Measurements from ENCODE around the gene EML6.

The EML6 gene

DNA sequence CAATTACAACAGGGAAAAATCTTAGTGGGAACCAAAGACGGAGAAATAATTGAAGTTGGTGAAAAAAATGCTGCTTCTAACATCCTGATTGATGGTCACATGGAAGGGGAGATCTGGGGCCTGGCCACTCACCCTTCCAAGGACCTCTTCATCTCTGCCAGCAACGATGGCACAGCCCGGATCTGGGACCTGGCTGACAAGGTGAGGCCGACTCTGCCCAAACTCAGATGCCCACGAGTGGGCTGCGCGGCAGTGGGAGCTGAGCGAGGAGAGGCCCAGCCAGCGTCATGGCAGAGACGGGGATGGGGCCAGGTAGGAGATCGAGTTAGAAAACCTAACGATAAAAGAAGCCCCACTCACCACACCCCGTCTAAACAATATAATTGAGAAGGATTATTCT lies 239.0 kb downstream of the EML6 start:
- DNase-seq (ENCODE audit: low read depth in 1 of 2, low spot score in 1 of 2) = no peak

- DNase-seq (ENCODE audit: low read depth in 1 of 2, low spot score in 1 of 2) = no peak
Observed at GRCh38 chr2:54962935-54963440, 239.5 kb downstream of the EML6 start.

GRCh38 chr2:54963476-54963875 lies 240.0 kb downstream of the EML6 start:
- no peak for DNase-seq (ENCODE audit: low read depth in 1 of 2, low spot score in 1 of 2)

DNA sequence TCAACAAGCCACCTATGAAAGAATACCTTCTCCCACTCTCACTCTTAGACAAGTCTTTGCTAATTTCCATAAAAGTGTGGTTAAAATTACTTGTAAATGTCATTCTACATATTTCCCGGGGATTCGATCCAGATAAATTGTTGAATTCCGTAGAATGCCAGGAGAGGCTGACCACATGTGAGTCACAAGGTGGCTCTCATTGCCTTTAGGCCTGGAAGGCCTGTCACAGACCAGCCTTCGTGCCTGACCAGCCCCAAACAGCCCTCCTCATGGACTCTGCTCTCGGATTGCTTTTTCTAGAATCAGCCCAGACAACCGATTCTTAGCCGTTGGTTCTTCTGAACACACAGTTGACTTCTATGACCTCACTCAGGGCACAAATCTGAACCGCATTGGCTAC lies 240.8 kb downstream of the EML6 start:
- no peak for DNase-seq (ENCODE audit: low read depth in 1 of 2, low spot score in 1 of 2)

DNA sequence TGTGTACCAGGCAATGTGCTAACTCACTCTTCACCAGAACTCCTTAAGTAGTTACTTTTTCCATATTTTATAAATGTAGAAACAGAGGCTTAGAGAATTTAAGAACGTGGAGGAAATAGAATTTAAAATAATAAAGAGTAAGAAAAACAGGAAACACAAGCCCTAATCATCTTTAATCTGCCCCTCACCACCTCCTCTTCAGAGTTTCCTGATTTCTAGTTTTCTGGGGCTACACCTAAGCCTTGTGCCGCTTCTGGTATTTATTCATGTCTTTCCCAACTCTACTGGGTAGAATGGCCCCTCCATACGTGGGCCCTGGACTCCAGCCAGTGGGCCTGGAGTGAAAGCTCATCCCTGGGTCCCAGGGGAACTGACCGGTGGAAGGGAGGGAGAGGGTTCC lies 241.4 kb downstream of the EML6 start:
- DNase-seq (ENCODE audit: low read depth in 1 of 2, low spot score in 1 of 2) = no peak

- DNase-seq (ENCODE audit: low read depth in 1 of 2, low spot score in 1 of 2) = no peak
Observed at GRCh38 chr2:54965425-54965824, 242.0 kb downstream of the EML6 start.

DNA sequence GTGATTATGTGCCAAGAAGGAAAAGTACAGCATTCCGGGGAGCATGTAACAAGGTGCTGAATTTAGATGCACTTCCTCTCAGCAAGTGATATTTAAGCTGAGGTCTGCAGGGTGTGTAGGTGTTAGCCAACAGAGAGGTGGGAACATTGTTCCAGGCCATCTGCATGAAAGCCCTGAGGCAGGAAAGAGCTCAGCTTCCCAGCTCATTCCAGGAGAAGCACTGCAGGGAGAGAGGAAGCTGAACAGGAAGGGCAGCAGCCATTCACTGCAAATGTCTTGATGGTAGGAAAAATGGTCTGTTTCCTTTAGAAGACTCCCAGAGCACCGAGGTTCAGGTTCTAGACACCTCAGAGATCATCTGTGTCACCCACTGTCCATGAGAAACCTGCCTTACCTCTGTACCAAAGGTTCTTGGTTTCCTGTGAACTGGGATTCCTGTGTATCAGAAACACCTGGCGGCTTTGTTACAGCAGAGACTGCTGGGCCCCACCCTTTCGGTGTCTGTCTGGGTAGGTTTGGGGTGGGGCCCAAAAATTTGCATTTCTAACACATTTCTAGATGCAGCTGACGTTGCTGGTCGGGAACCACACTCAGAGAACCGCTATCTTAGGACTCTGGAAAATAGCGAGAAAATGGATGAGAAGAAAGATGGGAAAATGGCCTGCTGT lies 242.8 kb downstream of the EML6 start:
- no peak for DNase-seq (ENCODE audit: low read depth in 1 of 2, low spot score in 1 of 2)

DNA sequence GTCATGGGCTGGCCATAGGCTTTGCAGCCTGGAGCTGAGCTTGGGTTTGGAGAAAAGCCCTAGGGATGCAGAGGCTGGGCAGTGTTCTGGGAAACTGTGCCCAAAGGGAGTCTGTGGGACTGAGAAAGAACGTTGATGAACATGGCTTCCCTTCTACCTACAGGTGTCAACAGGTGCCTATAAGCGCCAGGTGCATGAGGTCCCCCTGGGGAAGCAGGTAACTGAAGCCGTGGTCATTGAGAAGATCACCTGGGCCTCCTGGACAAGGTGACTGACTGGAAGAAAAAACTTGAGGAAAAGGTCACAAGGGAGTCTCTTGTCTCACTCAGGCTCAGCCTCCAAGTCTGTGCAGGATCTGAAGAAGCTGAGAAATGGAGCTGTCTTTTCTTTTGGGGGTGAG lies 243.4 kb downstream of the EML6 start:
- DNase-seq (ENCODE audit: low read depth in 1 of 2, low spot score in 1 of 2) = no peak

GRCh38 chr2:54967269-54967668 lies 243.8 kb downstream of the EML6 start:
- no peak for DNase-seq (ENCODE audit: low read depth in 1 of 2, low spot score in 1 of 2)

DNA sequence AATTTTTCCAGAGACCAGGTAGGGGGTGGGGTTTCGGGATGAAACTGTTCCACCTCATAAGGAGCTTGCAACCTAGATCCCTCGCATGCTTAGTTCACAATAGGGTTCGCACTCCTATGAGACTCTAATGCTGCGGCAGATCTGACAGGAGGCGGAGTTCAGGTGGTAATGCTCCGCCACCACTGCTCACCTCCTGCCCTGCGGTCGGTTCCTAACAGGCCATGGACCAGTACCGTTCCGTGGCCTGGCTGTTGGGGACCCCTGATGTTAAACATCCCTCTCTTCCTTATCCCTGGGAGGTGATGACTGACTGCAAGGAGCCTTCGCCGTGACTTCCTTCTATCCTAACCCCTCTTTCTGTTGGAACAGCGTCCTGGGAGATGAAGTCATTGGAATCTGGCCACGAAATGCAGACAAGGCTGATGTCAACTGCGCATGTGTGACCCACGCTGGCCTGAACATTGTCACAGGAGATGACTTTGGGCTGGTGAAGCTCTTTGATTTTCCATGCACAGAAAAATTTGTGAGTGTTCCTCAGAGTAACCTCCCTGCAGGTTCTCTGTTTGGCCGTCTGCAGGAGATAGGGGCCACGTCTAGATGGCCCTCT lies 244.4 kb downstream of the EML6 start:
- no peak for DNase-seq (ENCODE audit: low read depth in 1 of 2, low spot score in 1 of 2)

GRCh38 chr2:54968561-54969218 lies 245.2 kb downstream of the EML6 start:
- DNase-seq (ENCODE audit: low read depth in 1 of 2, low spot score in 1 of 2) = no peak

DNA sequence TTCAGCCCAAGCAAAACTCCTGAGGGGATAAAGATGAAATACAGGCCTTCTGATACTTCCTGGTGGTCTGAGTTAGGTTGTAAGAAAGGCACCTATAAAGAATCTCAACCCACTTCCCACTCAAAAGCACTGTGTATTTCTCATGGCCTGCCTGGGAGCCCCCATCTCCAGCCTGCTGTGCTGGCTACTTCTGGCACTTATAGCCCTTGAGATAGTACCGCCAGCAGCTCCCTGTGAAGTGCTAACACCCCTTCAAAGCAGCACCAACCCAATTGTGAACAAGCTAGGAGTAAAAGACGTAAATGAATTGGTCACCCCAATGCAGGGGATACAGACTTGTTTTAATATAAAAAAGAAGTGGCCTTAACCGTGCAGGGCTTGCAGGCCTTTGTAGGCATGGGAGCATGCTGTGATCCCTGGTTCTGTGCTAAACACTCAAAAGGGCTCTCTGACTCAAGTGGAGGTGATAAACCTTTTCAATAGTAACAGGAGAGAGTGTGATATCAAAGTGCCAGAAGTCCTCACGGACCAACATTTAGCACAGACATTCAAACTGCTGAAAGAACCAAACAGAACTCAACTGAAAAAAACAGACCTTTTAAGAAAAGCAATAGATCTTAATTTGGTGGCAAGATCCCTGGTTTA lies 246.0 kb downstream of the EML6 start:
- no peak for DNase-seq (ENCODE audit: low read depth in 1 of 2, low spot score in 1 of 2)

GRCh38 chr2:54969940-54970338 lies 246.5 kb downstream of the EML6 start:
- no peak for DNase-seq (ENCODE audit: low read depth in 1 of 2, low spot score in 1 of 2)

GRCh38 chr2:54975175-54975574 lies 251.7 kb downstream of the EML6 start:
- no peak for DNase-seq (ENCODE audit: low read depth in 1 of 2, low spot score in 1 of 2)

- DNase-seq (ENCODE audit: low read depth in 1 of 2, low spot score in 1 of 2) = no peak
Observed at GRCh38 chr2:54975598-54976492, 252.4 kb downstream of the EML6 start.

DNA sequence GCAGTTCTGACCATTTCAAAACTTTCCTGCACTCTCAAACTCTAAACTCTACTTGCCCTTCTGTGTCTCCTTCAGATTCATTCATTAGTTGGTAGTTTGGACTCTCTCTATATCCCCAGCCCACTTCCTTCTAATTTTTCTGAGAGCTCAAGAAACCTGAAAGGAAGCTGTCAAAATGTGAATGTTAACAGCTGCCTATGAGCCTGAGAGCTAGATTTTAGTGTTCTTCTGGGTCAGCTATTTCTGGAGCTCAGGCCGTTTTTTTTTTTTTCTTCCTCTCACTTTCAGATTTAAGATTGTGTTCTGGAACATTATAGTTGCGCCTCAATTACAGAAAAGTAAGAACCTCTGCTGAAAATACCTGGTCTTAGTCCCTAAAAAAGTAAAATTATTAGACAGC lies 253.7 kb downstream of the EML6 start:
- DNase-seq (ENCODE audit: low read depth in 1 of 2, low spot score in 1 of 2) = no peak

DNA sequence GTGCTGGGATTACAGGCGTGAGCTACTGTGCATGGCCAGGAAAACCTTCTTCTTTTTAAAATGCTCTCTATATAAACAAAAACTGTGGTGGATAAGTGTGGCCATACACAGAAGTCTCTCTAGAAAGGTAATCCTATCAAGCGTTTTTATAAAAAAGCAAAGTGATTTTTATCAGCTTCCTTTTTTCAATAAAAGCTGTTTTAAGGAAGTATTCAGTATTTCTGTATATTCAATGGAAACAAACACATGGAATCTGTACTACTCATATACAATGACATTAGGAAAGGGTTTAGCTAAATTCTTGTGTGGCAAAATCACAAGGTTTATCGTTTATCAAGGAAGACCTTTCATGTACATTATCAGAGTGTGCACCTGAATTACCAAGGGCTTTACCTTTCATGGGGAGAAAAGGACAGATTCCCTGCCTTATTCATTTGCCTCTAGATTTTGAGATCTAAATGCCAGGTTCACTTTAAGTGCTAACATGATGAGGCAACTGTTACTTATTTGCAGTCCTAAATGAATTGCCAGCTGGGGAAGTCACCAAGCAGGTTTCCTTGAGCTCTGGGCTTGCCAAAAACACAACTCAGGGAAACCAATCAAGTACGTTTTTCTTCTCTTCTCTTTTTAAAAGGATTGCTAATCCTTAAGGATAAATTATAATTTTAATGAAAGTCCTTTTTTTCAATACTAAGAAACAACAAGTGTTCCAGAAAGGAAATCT lies 256.0 kb downstream of the EML6 start:
- DNase-seq (ENCODE audit: low read depth in 1 of 2, low spot score in 1 of 2) = no peak

- DNase-seq (ENCODE audit: low read depth in 1 of 2, low spot score in 1 of 2) = no peak
Observed at GRCh38 chr2:54981385-54981784, 257.9 kb downstream of the EML6 start.

DNA sequence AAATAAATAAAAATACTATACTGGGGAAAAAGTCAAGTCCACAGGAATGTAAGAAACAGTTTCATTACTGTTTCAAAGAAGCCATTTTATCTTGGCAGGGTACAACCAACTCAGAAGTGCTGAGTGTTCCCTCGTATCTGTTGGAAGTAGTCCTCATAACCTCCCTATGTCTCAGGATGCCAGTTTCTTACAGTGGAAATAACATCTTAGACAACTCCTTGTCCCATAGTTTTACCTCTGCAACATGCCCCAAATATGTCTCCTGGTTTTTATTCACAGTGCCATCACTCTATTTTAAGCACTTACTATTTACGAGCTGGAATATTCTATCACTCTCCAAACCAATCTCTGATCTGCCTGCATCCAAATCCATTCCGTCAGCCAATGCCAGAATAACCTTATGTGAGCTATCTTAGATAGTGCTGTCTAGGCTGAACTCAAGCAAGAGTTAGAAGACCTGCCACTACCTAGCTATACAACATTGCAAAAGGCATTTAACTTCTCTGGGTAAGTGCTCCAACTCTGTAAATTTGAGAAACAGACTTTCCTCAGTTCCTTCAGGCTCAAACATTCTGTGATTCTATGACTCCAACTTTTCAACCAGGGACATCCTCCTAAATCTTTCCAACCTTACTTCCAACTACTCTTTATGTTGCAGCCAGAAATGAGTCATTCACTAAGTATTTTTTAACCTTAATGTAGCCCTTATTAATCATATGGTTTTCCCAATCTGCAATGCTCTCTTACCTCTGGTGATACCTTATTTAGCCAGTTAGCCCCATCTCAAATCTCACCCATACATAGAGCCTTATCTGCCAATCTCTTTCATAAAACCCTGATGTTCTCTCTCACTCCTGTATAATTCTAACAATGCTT lies 260.1 kb downstream of the EML6 start:
- no peak for DNase-seq (ENCODE audit: low read depth in 1 of 2, low spot score in 1 of 2)

All from activated CD4-positive, alpha-beta T cell treated with anti-CD3 and anti-CD28 coated beads, Interleukin-2, amount 50 U/mL, for 24 hours (primary cell).